ENCODE data around the gene RGS8.

Gene RGS8

GRCh38 chr1:182652933-182653332 is 31.5 kb downstream of the RGS8 start:
- POLR2A ChIA-PET = interaction anchor here (0.7 kb wide), 1 partner anchor 130 kb away, joined by 3 read pairs; no protein-coding TSS in a partner anchor
- CTCF ChIA-PET = interaction anchor here (1.2 to 9.2 kb wide), 5 partner anchors 9 to 129 kb away, joined by 3 to 47 read pairs (median 10); no protein-coding TSS in a partner anchor

DNA sequence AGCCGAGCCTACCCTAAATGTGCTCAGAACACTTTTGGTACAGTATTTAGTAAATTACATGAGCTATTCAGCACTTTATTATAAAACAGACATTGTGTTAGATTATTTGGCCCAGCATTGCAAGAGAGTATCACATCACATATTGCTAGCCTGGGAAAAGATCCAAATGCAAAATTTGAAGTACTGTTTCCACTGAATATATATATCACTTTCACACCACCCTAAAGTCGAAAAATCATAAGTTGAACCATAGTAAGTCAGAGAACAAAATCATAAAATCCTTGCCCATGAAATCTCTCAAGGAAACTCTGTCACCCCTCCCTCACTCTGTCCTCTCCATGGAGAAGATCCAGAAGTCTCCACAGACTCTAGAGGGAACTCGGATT is 33.1 kb downstream of the RGS8 start:
- POLR2A ChIA-PET = no interaction called here
- CTCF ChIA-PET = interaction anchor here (1.0 to 9.2 kb wide), 5 partner anchors 11 to 131 kb away, joined by 3 to 47 read pairs (median 4); no protein-coding TSS in a partner anchor
- TF ChIP-seq, protein P1, sequence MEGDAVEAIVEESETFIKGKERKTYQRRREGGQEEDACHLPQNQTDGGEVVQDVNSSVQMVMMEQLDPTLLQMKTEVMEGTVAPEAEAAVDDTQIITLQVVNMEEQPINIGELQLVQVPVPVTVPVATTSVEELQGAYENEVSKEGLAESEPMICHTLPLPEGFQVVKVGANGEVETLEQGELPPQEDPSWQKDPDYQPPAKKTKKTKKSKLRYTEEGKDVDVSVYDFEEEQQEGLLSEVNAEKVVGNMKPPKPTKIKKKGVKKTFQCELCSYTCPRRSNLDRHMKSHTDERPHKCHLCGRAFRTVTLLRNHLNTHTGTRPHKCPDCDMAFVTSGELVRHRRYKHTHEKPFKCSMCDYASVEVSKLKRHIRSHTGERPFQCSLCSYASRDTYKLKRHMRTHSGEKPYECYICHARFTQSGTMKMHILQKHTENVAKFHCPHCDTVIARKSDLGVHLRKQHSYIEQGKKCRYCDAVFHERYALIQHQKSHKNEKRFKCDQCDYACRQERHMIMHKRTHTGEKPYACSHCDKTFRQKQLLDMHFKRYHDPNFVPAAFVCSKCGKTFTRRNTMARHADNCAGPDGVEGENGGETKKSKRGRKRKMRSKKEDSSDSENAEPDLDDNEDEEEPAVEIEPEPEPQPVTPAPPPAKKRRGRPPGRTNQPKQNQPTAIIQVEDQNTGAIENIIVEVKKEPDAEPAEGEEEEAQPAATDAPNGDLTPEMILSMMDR (IDR thresholded peaks at IDR 0.05; ENCODE audit: control extremely low read depth, extremely low read depth, low read depth, missing control alignments) = no peak
- no peak for DNase-seq (ENCODE audit: extremely low spot score)

More at GRCh38 chr1:182652933-182653332, 31.5 kb downstream of the RGS8 start:
- TF ChIP-seq, protein P1 (IDR thresholded peaks at IDR 0.05; ENCODE audit: control extremely low read depth, extremely low read depth, low read depth, missing control alignments) = no peak
- no peak for DNase-seq (ENCODE audit: extremely low spot score)

DNA sequence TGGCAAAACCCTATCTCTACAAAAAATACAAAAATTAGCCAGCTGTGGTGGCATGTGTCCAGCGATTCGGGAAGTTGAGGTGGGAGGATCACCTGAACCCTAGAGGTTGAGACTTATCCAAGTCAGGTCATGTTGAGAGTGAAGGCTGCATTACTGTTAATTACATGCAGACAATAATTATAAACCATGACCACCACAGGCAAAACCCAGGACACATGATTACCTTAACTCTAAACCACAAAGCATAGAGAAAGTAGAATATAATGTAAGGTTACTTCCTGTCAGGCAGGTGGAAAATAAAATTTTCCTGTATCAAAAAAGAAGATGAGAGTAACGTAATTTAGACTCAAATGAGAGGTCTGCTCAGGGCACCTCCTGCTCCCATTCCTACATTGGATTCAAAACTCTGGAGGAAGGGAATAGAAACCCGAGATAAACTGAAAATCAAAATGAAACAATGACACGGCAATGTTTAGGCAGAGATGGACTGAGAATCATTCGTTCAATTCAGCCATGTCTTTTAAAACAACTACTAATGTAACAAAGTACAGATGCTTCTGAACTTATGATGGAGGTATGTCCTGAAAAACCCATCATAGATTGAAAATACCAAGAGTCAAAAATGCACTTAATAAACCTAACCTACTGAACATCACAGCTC is 33.6 kb downstream of the RGS8 start:
- ChIA-PET CTCF (interaction anchor here (0.9 to 9.2 kb wide), 5 partner anchors 11 to 132 kb away, joined by 3 to 47 read pairs (median 4); no protein-coding TSS in a partner anchor), POLR2A (no interaction called here)
- DNase-seq (ENCODE audit: extremely low spot score) = no peak
- TF ChIP-seq, protein P1 (IDR thresholded peaks at IDR 0.05; ENCODE audit: control extremely low read depth, extremely low read depth, low read depth, missing control alignments) = no peak

GRCh38 chr1:182649041-182649440 is 35.3 kb downstream of the RGS8 start:
- peak; percentile 37 for DNase-seq (ENCODE audit: extremely low spot score)
- TF ChIP-seq, protein P1 (IDR thresholded peaks at IDR 0.05; ENCODE audit: control extremely low read depth, extremely low read depth, low read depth, missing control alignments) = no peak
- POLR2A ChIA-PET = no interaction called here
- CTCF ChIA-PET = interaction anchor here (1.0 to 9.2 kb wide), 10 partner anchors 10 to 133 kb away, joined by 3 to 47 read pairs (median 4); no protein-coding TSS in a partner anchor

- CTCF ChIA-PET = interaction anchor here (0.8 to 9.2 kb wide), 6 partner anchors 10 to 135 kb away, joined by 3 to 47 read pairs (median 10); no protein-coding TSS in a partner anchor
- POLR2A ChIA-PET = no interaction called here
- DNase-seq (ENCODE audit: extremely low spot score) = no peak
- TF ChIP-seq, protein P1 (IDR thresholded peaks at IDR 0.05; ENCODE audit: control extremely low read depth, extremely low read depth, low read depth, missing control alignments) = no peak
Measured at GRCh38 chr1:182646739-182647138, 37.6 kb downstream of the RGS8 start.

DNA sequence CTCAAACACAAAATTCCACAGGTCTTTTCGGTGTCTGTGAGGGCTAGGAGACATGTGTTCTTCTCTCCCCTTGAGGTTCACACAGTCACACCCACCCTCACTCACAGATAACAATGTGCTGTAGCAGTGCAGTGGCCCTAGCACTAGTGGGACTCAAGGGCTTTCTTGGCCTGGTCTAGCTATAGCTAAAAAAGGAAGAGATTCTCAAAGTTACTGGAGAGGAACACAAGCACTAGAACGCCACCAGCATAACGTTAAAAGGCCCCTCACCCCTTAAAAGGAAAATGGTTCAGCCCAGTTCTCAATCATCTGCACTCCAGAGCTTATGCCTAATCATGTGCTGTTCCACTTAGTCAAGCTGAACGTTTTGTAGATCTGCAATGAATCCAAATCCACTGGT is 39.5 kb downstream of the RGS8 start:
- ChIA-PET CTCF (interaction anchor here (1.2 to 9.2 kb wide), 7 partner anchors 12 to 138 kb away, joined by 3 to 47 read pairs (median 5); no protein-coding TSS in a partner anchor), POLR2A (interaction anchor here (0.6 kb wide), 1 partner anchor 90 kb away, joined by 3 read pairs; no protein-coding TSS in a partner anchor)
- DNase-seq (ENCODE audit: extremely low spot score) = peak; percentile 25
- TF ChIP-seq, protein P1 (IDR thresholded peaks at IDR 0.05; ENCODE audit: control extremely low read depth, extremely low read depth, low read depth, missing control alignments) = no peak

All from GM10248 (cell line).